HG03432 (cell line): ENCODE results near the gene IDI2.
A peak's percentile ranks its signal among the peaks of the same experiment; 100 is the strongest.
"Not testable (repeated sequence)": the region's sequence is repeated elsewhere in the genome, so short reads cannot be mapped to it uniquely, and the experiment has no call there.

Experiments used
- ATAC-seq: cut with Tn5 transposase; IDR thresholded peaks from one replicate; pipeline ENCODE4 v1.9.1; 2021; ENCODE audit warnings: mild to moderate bottlenecking, moderate library complexity; ENCODE audit not compliant: unreplicated experiment

The IDI2 gene

GRCh38 chr10:1048349-1048731, 22.7 kb upstream of the IDI2 start:
- ATAC-seq: no peak

- no peak for ATAC-seq
These were observed 22.3 kb upstream of the IDI2 start for GRCh38 chr10:1047937-1048336.

- ATAC-seq: no peak
These were observed 19.8 kb upstream of the IDI2 start for GRCh38 chr10:1045415-1045814.

- ATAC-seq: no peak
These were observed 19.3 kb upstream of the IDI2 start for GRCh38 chr10:1044964-1045363.

GRCh38 chr10:1044146-1044545, 18.5 kb upstream of the IDI2 start:
- ATAC-seq: no peak

- peak; percentile 58 for ATAC-seq
These were observed 17.9 kb upstream of the IDI2 start for GRCh38 chr10:1043532-1043995.

- ATAC-seq: no peak
These were observed 15.9 kb upstream of the IDI2 start for GRCh38 chr10:1041514-1041913.

GRCh38 chr10:1040133-1040532, 14.5 kb upstream of the IDI2 start:
- ATAC-seq: no peak

- ATAC-seq: not testable (repeated sequence)
These were observed 13.1 kb upstream of the IDI2 start for GRCh38 chr10:1038769-1039168.

- ATAC-seq: no peak
These were observed 11.4 kb upstream of the IDI2 start for GRCh38 chr10:1037098-1037497.

- ATAC-seq: no peak
These were observed 10.7 kb upstream of the IDI2 start for GRCh38 chr10:1036341-1036791.

GRCh38 chr10:1035201-1035600, 9.5 kb upstream of the IDI2 start:
- no peak for ATAC-seq

GRCh38 chr10:1034758-1035157, 9.1 kb upstream of the IDI2 start:
- ATAC-seq: no peak

- ATAC-seq: no peak
These were observed 7.9 kb upstream of the IDI2 start for GRCh38 chr10:1033601-1034000.

GRCh38 chr10:1029838-1030237, 4.2 kb upstream of the IDI2 start:
- ATAC-seq: no peak

- ATAC-seq: no peak
These were observed 919 bp upstream of the IDI2 start for GRCh38 chr10:1026578-1026977.

GRCh38 chr10:1024103-1024502, 1.6 kb downstream of the IDI2 start:
- no peak for ATAC-seq

GRCh38 chr10:1022413-1022812, 3.2 kb downstream of the IDI2 start:
- no peak for ATAC-seq

GRCh38 chr10:1020958-1021357, 4.7 kb downstream of the IDI2 start:
- ATAC-seq: no peak

- no peak for ATAC-seq
These were observed 5.2 kb downstream of the IDI2 start for GRCh38 chr10:1020460-1020859.

- ATAC-seq: no peak
These were observed 6.3 kb downstream of the IDI2 start for GRCh38 chr10:1019362-1019761.

GRCh38 chr10:1015688-1016087, 10.0 kb downstream of the IDI2 start:
- no peak for ATAC-seq

- ATAC-seq: no peak
These were observed 14.0 kb downstream of the IDI2 start for GRCh38 chr10:1011696-1012095.

- ATAC-seq: no peak
These were observed 15.0 kb downstream of the IDI2 start for GRCh38 chr10:1010703-1011102.
